Ishikawa (cell line): ENCODE results near the gene STOX1.

Source experiments
- CEBPB ChIP-seq: IDR thresholded peaks from 2 replicates; pipeline ENCODE4 v1.6.1; 2012
- CREB1 ChIP-seq: IDR thresholded peaks from 2 replicates; pipeline ENCODE4 v1.6.1; 2012; ENCODE audit warnings: low read depth
- EGR1 ChIP-seq: IDR thresholded peaks from 2 replicates; pipeline ENCODE4 v1.6.1; 2012
- EP300 ChIP-seq: IDR thresholded peaks from 2 replicates; pipeline ENCODE4 v1.6.1; 2012; ENCODE audit warnings: borderline replicate concordance
- FOXM1 ChIP-seq: IDR thresholded peaks from 2 replicates; pipeline ENCODE4 v1.6.1; 2012; ENCODE audit warnings: low read depth, borderline replicate concordance
- NFIC ChIP-seq: IDR thresholded peaks from 2 replicates; pipeline ENCODE4 v1.6.1; 2012
- RAD21 ChIP-seq: IDR thresholded peaks from 2 replicates; pipeline ENCODE4 v1.6.1; 2012; ENCODE audit warnings: low read depth
- TAF1 ChIP-seq: IDR thresholded peaks from 2 replicates; pipeline ENCODE4 v1.6.1; 2012; ENCODE audit warnings: low read depth, mild to moderate bottlenecking
- TCF12 ChIP-seq: IDR thresholded peaks from 2 replicates; pipeline ENCODE4 v1.6.1; 2012; ENCODE audit warnings: low read depth
- TEAD4 ChIP-seq: IDR thresholded peaks from 2 replicates; pipeline ENCODE4 v1.6.1; 2012
- YY1 ChIP-seq: IDR thresholded peaks from 2 replicates; pipeline ENCODE4 v1.6.1; 2012; ENCODE audit warnings: low read depth
- ZBTB7A ChIP-seq: IDR thresholded peaks from 2 replicates; pipeline ENCODE4 v1.6.1; 2012; ENCODE audit warnings: low read depth
- TF ChIP-seq, protein P1 (sequence below): IDR thresholded peaks from 2 replicates; pipeline ENCODE4 v1.6.1; 2012
- TF ChIP-seq, protein P2 (sequence below): IDR thresholded peaks from 2 replicates; pipeline ENCODE4 v1.6.1; 2012
- TF ChIP-seq, protein P3 (sequence below): IDR thresholded peaks from 2 replicates; pipeline ENCODE4 v1.6.1; 2012; ENCODE audit warnings: low read depth, mild to moderate bottlenecking

Gene STOX1, protein sequence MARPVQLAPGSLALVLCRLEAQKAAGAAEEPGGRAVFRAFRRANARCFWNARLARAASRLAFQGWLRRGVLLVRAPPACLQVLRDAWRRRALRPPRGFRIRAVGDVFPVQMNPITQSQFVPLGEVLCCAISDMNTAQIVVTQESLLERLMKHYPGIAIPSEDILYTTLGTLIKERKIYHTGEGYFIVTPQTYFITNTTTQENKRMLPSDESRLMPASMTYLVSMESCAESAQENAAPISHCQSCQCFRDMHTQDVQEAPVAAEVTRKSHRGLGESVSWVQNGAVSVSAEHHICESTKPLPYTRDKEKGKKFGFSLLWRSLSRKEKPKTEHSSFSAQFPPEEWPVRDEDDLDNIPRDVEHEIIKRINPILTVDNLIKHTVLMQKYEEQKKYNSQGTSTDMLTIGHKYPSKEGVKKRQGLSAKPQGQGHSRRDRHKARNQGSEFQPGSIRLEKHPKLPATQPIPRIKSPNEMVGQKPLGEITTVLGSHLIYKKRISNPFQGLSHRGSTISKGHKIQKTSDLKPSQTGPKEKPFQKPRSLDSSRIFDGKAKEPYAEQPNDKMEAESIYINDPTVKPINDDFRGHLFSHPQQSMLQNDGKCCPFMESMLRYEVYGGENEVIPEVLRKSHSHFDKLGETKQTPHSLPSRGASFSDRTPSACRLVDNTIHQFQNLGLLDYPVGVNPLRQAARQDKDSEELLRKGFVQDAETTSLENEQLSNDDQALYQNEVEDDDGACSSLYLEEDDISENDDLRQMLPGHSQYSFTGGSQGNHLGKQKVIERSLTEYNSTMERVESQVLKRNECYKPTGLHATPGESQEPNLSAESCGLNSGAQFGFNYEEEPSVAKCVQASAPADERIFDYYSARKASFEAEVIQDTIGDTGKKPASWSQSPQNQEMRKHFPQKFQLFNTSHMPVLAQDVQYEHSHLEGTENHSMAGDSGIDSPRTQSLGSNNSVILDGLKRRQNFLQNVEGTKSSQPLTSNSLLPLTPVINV

DNA sequence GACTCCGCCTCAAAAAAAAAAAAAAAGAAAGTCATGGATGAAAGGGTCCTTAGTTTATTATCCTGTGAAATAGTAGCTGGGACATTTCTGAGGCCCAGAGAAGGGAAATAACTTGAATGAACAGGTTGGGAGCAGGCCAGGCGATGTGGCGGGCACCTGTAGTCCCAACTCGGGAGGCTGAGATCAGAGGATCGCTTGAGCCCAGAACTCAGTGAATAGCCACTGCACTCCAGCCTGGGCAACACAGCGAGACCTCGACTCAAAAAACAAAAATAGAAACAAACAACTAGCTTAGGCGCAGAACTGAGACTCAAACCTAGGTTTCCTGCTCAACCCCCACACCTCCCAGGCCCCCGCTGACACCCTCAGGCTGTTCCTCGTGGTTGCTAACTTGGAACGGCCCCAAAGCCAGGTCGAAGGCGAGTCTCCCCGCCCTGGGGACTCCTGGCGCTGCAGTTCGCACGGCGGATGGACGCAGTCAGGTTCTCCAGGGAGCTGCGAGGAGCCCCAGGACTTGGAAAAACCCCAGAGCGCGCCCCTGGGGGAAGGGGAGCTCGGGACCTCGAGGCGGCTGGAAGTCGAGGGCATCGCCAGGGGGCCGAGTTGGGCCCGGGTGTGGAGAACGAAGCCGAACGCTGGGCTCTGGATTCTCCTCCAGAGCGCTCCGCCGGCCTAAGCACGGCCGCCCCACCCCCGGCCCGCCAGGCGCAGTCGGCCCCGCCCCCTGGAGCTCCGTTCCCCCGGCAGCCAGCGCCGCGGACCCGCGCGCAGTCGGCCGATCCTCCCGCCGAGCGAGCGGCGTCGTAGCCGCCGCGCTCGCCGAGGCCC is at the start of gene STOX1:
TSS of gene STOX1 (plus strand) at position 768 of the 828 bp plus-strand sequence. CDS start 93 bp downstream, outside the sequence.
- TF ChIP-seq EGR1 (no peak), NFIC (no peak), FOXM1 (no peak), ZBTB7A (no peak), TAF1 (no peak), CREB1 (no peak), TCF12 (no peak), RAD21 (no peak), YY1 (no peak), CEBPB (no peak), EP300 (no peak), TEAD4 (no peak)
- TF ChIP-seq, protein P1, sequence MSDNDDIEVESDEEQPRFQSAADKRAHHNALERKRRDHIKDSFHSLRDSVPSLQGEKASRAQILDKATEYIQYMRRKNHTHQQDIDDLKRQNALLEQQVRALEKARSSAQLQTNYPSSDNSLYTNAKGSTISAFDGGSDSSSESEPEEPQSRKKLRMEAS: no peak; the same call in 1 of the 2 replicates
- TF ChIP-seq, protein P2, sequence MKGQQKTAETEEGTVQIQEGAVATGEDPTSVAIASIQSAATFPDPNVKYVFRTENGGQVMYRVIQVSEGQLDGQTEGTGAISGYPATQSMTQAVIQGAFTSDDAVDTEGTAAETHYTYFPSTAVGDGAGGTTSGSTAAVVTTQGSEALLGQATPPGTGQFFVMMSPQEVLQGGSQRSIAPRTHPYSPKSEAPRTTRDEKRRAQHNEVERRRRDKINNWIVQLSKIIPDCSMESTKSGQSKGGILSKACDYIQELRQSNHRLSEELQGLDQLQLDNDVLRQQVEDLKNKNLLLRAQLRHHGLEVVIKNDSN: no peak
- TF ChIP-seq, protein P3, sequence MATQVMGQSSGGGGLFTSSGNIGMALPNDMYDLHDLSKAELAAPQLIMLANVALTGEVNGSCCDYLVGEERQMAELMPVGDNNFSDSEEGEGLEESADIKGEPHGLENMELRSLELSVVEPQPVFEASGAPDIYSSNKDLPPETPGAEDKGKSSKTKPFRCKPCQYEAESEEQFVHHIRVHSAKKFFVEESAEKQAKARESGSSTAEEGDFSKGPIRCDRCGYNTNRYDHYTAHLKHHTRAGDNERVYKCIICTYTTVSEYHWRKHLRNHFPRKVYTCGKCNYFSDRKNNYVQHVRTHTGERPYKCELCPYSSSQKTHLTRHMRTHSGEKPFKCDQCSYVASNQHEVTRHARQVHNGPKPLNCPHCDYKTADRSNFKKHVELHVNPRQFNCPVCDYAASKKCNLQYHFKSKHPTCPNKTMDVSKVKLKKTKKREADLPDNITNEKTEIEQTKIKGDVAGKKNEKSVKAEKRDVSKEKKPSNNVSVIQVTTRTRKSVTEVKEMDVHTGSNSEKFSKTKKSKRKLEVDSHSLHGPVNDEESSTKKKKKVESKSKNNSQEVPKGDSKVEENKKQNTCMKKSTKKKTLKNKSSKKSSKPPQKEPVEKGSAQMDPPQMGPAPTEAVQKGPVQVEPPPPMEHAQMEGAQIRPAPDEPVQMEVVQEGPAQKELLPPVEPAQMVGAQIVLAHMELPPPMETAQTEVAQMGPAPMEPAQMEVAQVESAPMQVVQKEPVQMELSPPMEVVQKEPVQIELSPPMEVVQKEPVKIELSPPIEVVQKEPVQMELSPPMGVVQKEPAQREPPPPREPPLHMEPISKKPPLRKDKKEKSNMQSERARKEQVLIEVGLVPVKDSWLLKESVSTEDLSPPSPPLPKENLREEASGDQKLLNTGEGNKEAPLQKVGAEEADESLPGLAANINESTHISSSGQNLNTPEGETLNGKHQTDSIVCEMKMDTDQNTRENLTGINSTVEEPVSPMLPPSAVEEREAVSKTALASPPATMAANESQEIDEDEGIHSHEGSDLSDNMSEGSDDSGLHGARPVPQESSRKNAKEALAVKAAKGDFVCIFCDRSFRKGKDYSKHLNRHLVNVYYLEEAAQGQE: no peak

DNA sequence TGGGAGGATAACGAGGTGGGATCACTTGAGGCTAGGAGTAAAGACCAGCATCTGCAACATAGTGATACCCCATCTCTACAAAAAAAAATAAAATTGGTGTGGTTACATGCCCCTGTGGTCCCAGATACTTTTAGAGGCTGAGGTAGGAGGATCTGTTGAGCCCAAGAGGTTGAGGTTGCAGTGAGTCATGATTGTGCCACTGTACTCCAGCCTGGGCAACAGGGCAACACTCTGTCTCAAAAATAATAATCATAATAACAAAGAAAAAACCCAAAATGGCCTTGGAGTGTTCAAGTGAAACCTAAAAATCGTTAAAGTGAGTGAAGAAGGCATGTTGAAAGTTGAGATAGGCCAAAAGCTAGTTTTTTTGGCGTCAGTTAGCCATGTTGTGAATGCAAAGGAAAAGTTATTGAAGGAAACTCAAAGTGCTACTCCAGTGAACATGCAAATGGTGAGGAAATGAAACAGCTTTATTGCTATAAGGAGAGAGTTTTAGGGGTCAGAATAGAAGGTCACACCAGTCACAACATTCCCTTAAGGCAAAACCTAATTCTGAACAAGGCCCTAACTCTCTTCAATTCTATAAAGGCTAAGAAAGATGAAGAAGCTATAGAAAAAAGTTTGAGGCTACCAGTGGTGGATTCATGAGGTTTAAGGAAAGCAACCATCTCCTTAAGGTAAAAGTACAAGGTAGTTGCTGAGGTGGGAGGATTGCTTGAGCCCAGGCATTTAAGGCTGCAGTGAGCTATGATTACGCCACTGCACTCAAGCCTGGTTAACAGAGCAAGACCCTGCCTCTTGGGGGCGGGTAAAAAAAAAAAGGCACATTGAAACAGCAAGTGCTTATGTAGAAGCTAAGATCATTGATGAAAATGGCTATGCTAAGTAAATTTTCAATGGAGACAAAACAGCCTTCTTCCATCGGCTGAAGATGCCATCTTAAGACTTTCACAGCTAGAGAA is 45.4 kb upstream of the STOX1 start:
- TF ChIP-seq CREB1: no peak
- TF ChIP-seq, protein P3: no peak
- no peak for TF ChIP-seq NFIC

DNA sequence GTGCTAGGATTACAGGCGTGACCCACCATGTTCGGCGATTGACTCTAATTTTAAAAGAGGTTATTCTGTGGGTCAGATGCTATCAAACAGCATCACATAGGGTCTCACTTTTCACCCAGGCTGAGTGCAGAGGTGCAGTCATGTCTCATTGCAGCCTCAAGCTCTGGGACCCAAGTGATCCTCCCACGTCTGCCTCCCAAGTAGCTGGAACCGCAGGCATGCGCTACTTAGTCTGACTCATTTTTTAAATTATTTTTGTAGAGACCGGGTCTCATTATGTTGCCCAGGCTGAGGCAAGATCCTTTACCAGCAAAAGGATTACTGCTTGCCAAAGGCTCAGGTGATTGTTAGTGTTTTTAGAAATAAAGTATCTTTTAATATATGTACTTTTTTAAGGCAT is 42.9 kb upstream of the STOX1 start:
- TF ChIP-seq EP300: no peak
- TF ChIP-seq CREB1: no peak
- TF ChIP-seq, protein P2: no peak
- TF ChIP-seq CEBPB: no peak
- no peak for TF ChIP-seq TCF12
- no peak for TF ChIP-seq TEAD4
- TF ChIP-seq ZBTB7A: no peak
- TF ChIP-seq, protein P3: no peak
- TF ChIP-seq FOXM1: no peak
